ENCODE measurements around the gene PLA2G4A.

PLA2G4A gene

GRCh38 chr1:186980400-186980799 is 151.7 kb downstream of the PLA2G4A start:
- DNase-seq = no peak

GRCh38 chr1:186982116-186982515 is 153.4 kb downstream of the PLA2G4A start:
- DNase-seq = no peak

- no peak for DNase-seq
Observed at GRCh38 chr1:186983327-186983726, 154.6 kb downstream of the PLA2G4A start.

GRCh38 chr1:186984959-186985358 is 156.2 kb downstream of the PLA2G4A start:
- no peak for DNase-seq

- no peak for DNase-seq
Observed at GRCh38 chr1:186985889-186986491, 157.2 kb downstream of the PLA2G4A start.

- DNase-seq = no peak
Observed at GRCh38 chr1:186987065-186987464, 158.3 kb downstream of the PLA2G4A start.

- no peak for DNase-seq
Observed at GRCh38 chr1:186987769-186988168, 159.0 kb downstream of the PLA2G4A start.

GRCh38 chr1:186993996-186994395 is 165.2 kb downstream of the PLA2G4A start:
- no peak for DNase-seq

- DNase-seq = no peak
Observed at GRCh38 chr1:186994897-186995296, 166.1 kb downstream of the PLA2G4A start.

GRCh38 chr1:186996816-186997215 is 168.1 kb downstream of the PLA2G4A start:
- no peak for DNase-seq

GRCh38 chr1:186997877-186998276 is 169.1 kb downstream of the PLA2G4A start:
- DNase-seq = no peak

- no peak for DNase-seq
Observed at GRCh38 chr1:186999506-186999905, 170.8 kb downstream of the PLA2G4A start.

- DNase-seq = no peak
Observed at GRCh38 chr1:187001198-187001889, 172.6 kb downstream of the PLA2G4A start.

- DNase-seq = no peak
Observed at GRCh38 chr1:187003353-187003752, 174.6 kb downstream of the PLA2G4A start.

- DNase-seq = no peak
Observed at GRCh38 chr1:187006896-187007295, 178.1 kb downstream of the PLA2G4A start.

- DNase-seq = no peak
Observed at GRCh38 chr1:187009320-187009719, 180.6 kb downstream of the PLA2G4A start.

GRCh38 chr1:187010571-187011309 is 182.0 kb downstream of the PLA2G4A start:
- no peak for DNase-seq

- no peak for DNase-seq
Observed at GRCh38 chr1:187013582-187014200, 184.9 kb downstream of the PLA2G4A start.

- no peak for DNase-seq
Observed at GRCh38 chr1:187018291-187018690, 189.5 kb downstream of the PLA2G4A start.

- DNase-seq = no peak
Observed at GRCh38 chr1:187027253-187027652, 198.5 kb downstream of the PLA2G4A start.

GRCh38 chr1:187032316-187032981 is 203.7 kb downstream of the PLA2G4A start:
- DNase-seq = no peak

GRCh38 chr1:187032982-187033692 is 204.4 kb downstream of the PLA2G4A start:
- no peak for DNase-seq
